Measurements from ENCODE around the gene DOCK2. TPM values are rescaled to one million over a fixed set of nuclear protein-coding genes. Genes with fewer than 3 reads are reported as not detected.

The DOCK2 gene
- total RNA-seq, 1 donor from 2014 or later: 3.9 TPM

DNA sequence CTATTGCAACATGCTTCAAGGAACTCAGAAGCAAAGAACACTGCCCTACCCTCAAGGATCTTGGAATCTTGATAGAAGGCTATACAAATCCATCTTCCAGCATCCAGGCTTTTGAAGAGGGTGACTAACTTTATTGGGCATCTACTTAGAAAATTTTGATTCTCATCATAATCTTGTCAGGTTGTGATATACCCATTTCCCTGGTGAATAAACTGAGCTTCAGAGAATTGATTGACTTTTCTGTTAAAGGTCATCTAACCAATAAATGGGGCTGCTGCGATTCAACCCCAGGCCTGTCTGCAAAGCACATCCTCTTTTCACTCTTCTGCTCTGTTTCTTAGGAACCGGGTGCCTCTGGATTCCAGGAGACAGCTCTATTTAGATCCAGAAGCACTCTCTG, 363.1 kb downstream of the DOCK2 start:
- no peak for DNase-seq (ENCODE audit: low read depth)
- no peaks in the 10 kb centered on the region for H3K27me3 ChIP-seq (ENCODE audit: control insufficient read depth, insufficient read depth, low read length)
- TF ChIP-seq, protein P1, sequence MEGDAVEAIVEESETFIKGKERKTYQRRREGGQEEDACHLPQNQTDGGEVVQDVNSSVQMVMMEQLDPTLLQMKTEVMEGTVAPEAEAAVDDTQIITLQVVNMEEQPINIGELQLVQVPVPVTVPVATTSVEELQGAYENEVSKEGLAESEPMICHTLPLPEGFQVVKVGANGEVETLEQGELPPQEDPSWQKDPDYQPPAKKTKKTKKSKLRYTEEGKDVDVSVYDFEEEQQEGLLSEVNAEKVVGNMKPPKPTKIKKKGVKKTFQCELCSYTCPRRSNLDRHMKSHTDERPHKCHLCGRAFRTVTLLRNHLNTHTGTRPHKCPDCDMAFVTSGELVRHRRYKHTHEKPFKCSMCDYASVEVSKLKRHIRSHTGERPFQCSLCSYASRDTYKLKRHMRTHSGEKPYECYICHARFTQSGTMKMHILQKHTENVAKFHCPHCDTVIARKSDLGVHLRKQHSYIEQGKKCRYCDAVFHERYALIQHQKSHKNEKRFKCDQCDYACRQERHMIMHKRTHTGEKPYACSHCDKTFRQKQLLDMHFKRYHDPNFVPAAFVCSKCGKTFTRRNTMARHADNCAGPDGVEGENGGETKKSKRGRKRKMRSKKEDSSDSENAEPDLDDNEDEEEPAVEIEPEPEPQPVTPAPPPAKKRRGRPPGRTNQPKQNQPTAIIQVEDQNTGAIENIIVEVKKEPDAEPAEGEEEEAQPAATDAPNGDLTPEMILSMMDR (IDR thresholded peaks at IDR 0.05; ENCODE audit: insufficient read depth, low read length, poor library complexity, severe bottlenecking): no peak
- H3K4me3 ChIP-seq (ENCODE audit: low read depth, low read length): no peak overlapping the region
- no peaks in the 10 kb centered on the region for H3K36me3 ChIP-seq (ENCODE audit: control insufficient read depth, insufficient read depth, low read length)

DNA sequence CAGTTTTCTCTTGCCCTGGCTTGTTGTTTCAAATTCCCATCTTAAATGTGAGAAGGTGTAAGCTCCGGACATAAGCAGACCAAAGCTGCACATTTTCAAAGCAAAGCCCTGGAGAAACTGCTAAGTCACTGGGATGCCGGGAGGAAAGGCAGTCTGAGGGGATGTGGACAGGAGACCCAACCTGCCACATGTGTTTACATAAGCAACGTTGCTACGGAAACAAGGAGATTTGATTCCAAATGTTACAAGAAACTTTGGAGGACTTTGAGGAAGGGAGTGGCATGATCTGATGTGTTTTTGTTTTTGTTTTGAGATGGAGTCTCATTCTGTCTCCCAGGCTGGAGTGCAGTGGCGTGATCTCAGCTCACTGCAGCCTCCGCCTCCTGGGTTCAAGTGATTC, 368.9 kb downstream of the DOCK2 start:
- H3K36me3 ChIP-seq (ENCODE audit: control insufficient read depth, insufficient read depth, low read length): no peaks in the 10 kb centered on the region
- H3K4me3 ChIP-seq (ENCODE audit: low read depth, low read length): no peak overlapping the region
- H3K27me3 ChIP-seq (ENCODE audit: control insufficient read depth, insufficient read depth, low read length): no peaks in the 10 kb centered on the region
- DNase-seq (ENCODE audit: low read depth): no peak
- TF ChIP-seq, protein P1 (IDR thresholded peaks at IDR 0.05; ENCODE audit: insufficient read depth, low read length, poor library complexity, severe bottlenecking): no peak

DNA sequence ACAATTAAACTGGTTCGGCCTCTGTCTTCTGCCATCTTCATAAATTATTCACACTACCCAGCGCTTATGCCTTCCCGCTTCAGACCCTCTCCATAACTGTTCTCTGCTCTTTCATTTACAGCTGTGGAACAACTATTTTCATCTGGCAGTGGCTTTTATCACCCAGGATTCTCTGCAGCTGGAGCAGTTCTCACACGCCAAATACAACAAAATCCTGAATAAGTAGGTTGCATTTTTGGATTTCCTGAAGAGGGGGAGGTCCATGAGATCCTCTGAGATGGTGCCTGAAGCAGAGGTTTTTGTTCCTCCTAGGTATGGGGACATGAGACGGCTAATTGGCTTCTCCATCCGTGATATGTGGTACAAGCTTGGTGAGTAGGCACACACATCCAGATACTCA, 371.3 kb downstream of the DOCK2 start:
- Histone ChIP-seq H3K4me3 (ENCODE audit: low read depth, low read length) (no peak overlapping the region), H3K27me3 (ENCODE audit: control insufficient read depth, insufficient read depth, low read length) (no peaks in the 10 kb centered on the region), H3K36me3 (ENCODE audit: control insufficient read depth, insufficient read depth, low read length) (no peaks in the 10 kb centered on the region)
- DNase-seq (ENCODE audit: low read depth): no peak
- TF ChIP-seq, protein P1 (IDR thresholded peaks at IDR 0.05; ENCODE audit: insufficient read depth, low read length, poor library complexity, severe bottlenecking): no peak

DNA sequence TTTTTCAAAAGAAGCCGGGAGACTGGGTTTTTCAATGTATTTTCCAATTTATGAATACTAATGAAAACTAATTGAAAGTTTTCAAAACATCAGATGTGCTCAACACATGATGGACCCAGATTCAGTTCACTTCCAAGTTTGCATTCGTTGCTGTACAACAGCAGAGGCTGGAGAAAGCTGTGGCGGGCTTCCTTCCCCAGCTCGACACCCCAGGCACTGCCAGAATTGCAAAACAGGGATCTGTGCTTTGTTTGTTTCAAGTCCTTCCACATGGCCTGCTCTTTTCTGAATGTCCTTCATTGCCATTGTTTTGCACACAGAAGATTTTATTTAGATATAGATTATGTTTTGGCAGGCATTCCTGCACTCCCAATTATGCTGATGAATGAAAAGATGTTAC, 373.5 kb downstream of the DOCK2 start:
- no peak for DNase-seq (ENCODE audit: low read depth)
- Histone ChIP-seq H3K27me3 (ENCODE audit: control insufficient read depth, insufficient read depth, low read length) (no peaks in the 10 kb centered on the region), H3K36me3 (ENCODE audit: control insufficient read depth, insufficient read depth, low read length) (no peaks in the 10 kb centered on the region), H3K4me3 (ENCODE audit: low read depth, low read length) (no peak overlapping the region)
- TF ChIP-seq, protein P1 (IDR thresholded peaks at IDR 0.05; ENCODE audit: insufficient read depth, low read length, poor library complexity, severe bottlenecking): no peak

DNA sequence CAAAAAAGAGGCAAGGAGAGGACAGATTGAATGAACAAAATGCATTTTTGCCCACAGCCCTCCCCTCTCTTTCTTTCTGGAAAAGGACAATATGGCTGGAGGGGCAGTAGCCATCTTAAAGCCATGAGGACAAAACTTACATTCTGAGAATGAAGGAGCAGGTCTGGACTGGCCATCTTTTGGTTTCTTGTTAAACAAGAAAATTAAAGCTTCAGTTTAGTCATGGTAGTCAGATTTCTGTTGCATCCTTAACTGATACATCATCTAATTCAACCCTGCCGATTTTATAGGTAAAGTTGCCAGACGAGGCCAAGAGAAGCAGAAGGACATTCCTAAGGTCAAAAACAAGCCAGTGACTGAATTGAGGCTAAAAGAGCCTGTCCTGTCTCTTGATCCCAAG, 374.7 kb downstream of the DOCK2 start:
- H3K27me3 ChIP-seq (ENCODE audit: control insufficient read depth, insufficient read depth, low read length): no peaks in the 10 kb centered on the region
- H3K36me3 ChIP-seq (ENCODE audit: control insufficient read depth, insufficient read depth, low read length): no peaks in the 10 kb centered on the region
- H3K4me3 ChIP-seq (ENCODE audit: low read depth, low read length): no peak overlapping the region
- TF ChIP-seq, protein P1 (IDR thresholded peaks at IDR 0.05; ENCODE audit: insufficient read depth, low read length, poor library complexity, severe bottlenecking): no peak
- no peak for DNase-seq (ENCODE audit: low read depth)

DNA sequence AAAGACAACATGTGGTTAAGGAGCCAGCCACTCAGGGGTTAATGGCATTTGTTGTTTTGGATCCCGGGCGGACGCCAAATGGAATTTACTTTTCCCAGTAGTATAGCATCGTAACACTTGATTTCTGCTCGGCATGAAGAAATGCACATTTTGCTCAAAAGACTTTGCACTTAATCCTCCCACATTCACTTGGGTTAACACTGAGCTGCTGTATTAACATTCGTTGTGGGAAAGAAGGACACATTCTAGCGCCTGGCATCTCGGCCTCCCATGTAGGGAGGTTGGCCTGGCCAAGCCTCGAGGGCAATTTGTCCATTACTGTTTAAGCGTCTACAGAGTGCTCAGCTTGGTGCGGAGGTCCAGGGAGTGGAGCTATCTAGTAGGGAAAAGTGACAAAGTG, 375.5 kb downstream of the DOCK2 start:
- Histone ChIP-seq H3K36me3 (ENCODE audit: control insufficient read depth, insufficient read depth, low read length) (no peaks in the 10 kb centered on the region), H3K4me3 (ENCODE audit: low read depth, low read length) (no peak overlapping the region), H3K27me3 (ENCODE audit: control insufficient read depth, insufficient read depth, low read length) (no peaks in the 10 kb centered on the region)
- TF ChIP-seq, protein P1 (IDR thresholded peaks at IDR 0.05; ENCODE audit: insufficient read depth, low read length, poor library complexity, severe bottlenecking): no peak
- no peak for DNase-seq (ENCODE audit: low read depth)
